HUES48 (cell line): ENCODE results near the gene NRG4.

ENCODE experiments used
- H3K27ac ChIP-seq: one replicate; pipeline ENCODE4 v1.7.0; 2013; ENCODE audit warnings: low read depth, low read length, inconsistent platforms
- H3K27me3 ChIP-seq: 2 replicates; pipeline ENCODE4 v1.6.1; 2013; ENCODE audit warnings: mild to moderate bottlenecking, low read length; ENCODE audit not compliant: control insufficient read depth, insufficient read depth
- H3K36me3 ChIP-seq: 2 replicates; pipeline ENCODE4 v1.6.1; 2013; ENCODE audit warnings: low read length; ENCODE audit not compliant: control insufficient read depth, insufficient read depth
- H3K4me1 ChIP-seq: 2 replicates; pipeline ENCODE4 v1.6.1; 2013; ENCODE audit warnings: mild to moderate bottlenecking, low read length; ENCODE audit not compliant: control insufficient read depth, insufficient read depth
- H3K4me3 ChIP-seq: 2 replicates; pipeline ENCODE4 v1.5.1; 2013; ENCODE audit warnings: mild to moderate bottlenecking, low read depth, low read length
- H3K9ac ChIP-seq: 2 replicates; pipeline ENCODE4 v1.6.1; 2013; ENCODE audit warnings: mild to moderate bottlenecking, low read depth, low read length, moderate library complexity
- H3K9me3 ChIP-seq: 2 replicates; pipeline ENCODE4 v1.6.1; 2013; ENCODE audit warnings: low read length; ENCODE audit not compliant: control insufficient read depth, insufficient read depth

The NRG4 gene

DNA sequence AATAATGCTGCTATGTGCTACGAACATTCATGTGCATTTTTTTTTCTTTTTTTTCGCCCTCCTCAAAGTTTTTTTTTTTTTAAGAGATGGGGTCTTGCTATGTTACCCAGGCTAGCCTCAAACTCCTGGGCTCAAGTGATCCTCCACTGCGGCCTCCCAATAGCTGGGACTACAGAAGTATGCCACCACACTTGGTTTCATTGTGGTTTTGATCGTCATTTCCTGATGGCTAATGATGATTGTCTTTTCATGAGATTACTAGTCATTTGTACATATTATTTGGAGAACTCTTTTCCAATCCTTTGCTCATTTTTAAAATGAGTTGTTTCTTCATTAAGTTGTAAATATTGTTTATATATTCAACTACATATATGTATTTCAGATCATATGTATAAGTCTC, 59.7 kb downstream of the NRG4 start:
- no peak overlapping the region for H3K9ac ChIP-seq
- no peaks in the 10 kb centered on the region for H3K27me3 ChIP-seq
- H3K36me3 ChIP-seq, result no peaks in the 10 kb centered on the region
- H3K4me1 ChIP-seq, result no peaks in the 10 kb centered on the region
- H3K27ac ChIP-seq, result no peak overlapping the region
- no peaks in the 10 kb centered on the region for H3K9me3 ChIP-seq
- no peak overlapping the region for H3K4me3 ChIP-seq

DNA sequence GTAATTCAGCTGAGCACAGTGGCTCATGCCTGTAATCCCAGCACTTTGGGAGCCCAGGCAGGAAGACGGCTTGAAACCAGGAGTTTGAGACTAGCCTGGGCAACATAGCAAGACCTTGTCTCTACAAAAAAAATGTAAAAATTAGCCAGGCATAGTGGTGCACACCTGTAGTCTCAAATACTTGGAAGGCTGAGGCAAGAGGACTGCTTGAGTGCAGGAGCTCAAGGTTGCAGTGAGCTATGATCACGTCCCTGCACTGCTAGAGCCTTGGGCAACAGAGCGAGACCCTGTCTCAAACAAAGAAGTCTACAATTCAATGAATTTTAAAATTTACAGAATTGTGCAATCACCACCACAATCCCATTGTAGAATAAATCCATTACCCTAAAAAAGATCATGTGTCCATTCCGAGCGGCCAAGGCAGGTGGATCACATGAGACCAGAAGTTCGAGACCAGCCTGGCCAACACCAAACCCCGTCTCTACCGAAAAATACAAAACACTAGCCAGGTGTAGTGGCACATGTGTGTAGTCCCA, 63.4 kb downstream of the NRG4 start:
- H3K36me3 ChIP-seq, result no peaks in the 10 kb centered on the region
- no peak overlapping the region for H3K4me3 ChIP-seq
- no peak overlapping the region for H3K27ac ChIP-seq
- no peak overlapping the region for H3K9ac ChIP-seq
- no peaks in the 10 kb centered on the region for H3K9me3 ChIP-seq
- no peaks in the 10 kb centered on the region for H3K27me3 ChIP-seq
- H3K4me1 ChIP-seq, result no peaks in the 10 kb centered on the region

DNA sequence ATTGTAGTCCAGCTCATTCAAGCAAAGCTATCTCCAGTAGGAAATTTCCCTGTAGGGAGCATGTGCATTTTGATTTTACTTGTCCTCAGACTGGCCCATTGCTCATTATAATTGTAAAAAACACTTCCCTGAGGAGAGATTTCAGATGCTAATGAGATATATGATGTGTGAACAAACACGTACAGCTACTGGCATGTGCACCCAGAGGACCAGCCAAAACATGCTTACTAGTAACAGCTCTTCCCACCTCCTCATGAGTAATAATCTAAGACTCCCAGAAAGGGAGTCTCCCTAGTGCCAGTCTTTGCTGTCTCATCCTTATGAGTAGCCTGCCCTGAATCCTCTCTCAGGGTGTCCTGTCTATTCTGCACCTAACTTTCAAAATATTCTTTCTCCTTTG, 65.1 kb downstream of the NRG4 start:
- Histone ChIP-seq H3K9ac (no peak overlapping the region), H3K27me3 (no peaks in the 10 kb centered on the region), H3K36me3 (no peaks in the 10 kb centered on the region), H3K4me3 (no peak overlapping the region), H3K9me3 (no peaks in the 10 kb centered on the region), H3K4me1 (no peaks in the 10 kb centered on the region), H3K27ac (no peak overlapping the region)

DNA sequence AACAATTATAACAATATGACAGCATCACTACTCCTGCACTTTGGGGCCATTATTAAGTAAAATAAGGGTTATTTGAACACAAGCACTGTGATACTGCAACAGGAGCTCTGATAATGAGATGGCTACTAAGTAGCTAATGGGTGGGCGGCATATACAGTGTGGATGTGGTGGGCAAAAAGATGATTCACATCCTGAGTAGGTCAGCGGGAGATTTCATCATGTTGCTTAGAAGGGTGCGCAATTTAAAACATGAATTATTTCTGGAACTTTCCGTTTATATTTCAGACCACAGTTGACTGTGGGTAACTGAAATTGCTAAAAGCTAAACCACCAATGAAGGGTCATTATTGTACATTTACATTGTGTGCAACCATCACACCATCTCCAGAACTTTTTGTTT, 66.3 kb downstream of the NRG4 start:
- Histone ChIP-seq H3K27me3 (no peaks in the 10 kb centered on the region), H3K9ac (no peak overlapping the region), H3K9me3 (no peaks in the 10 kb centered on the region), H3K4me1 (no peaks in the 10 kb centered on the region), H3K4me3 (no peak overlapping the region), H3K27ac (no peak overlapping the region), H3K36me3 (no peaks in the 10 kb centered on the region)

DNA sequence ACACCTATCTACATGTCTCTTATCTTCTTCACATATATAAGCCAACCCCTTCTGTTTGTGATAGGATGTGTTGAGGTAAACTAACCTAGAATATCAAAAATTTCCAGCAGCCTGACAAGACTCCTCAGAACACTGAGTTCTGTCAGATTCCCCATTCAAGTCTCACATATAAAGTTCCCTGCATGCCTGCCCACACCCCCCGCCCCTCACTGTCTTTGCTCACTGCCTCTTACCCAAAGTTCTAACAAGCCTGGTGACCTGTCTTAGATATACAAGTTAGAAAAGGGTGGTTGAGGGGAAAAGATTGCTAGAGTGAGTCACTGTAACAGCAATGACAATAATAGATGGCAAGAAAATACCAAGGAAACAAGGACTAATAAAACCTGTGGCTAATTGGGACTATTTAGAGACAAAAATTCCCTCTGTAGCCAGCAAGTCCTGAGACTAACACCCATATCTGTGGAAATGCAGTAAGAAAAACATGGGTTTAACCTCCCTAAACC, 68.5 kb downstream of the NRG4 start:
- H3K27ac ChIP-seq, result no peak overlapping the region

DNA sequence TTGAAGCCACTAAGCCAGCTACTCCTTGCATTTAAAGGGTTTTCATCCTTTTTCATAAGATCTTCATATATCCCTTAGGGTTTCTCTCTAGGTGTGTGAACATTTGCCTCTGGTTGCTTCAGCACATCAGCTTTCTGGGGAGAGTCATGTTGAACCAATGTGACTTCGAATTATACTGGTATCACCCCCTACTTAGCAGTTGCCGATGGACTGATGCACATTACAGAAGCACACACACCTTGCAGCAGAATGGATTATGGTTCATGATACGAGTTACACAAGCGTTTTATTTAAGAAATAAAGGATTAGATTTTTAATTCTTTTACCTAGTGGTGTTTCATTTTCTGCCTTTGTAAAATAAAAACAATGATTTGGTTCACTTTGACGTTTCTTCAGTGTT, 69.0 kb downstream of the NRG4 start:
- peaks cover 8% of the 10 kb centered on the region; the same call in 1 of the 2 replicates for H3K9me3 ChIP-seq
- no peak overlapping the region for H3K9ac ChIP-seq
- H3K36me3 ChIP-seq, result peaks cover 1% of the 10 kb centered on the region; the same call in 1 of the 2 replicates
- H3K27ac ChIP-seq, result no peak overlapping the region
- H3K27me3 ChIP-seq, result no peaks in the 10 kb centered on the region
- no peaks in the 10 kb centered on the region for H3K4me1 ChIP-seq
- H3K4me3 ChIP-seq, result no peak overlapping the region

More for the DNA sequence above, 68.5 kb downstream of the NRG4 start:
- no peaks in the 10 kb centered on the region for H3K27me3 ChIP-seq
- H3K9me3 ChIP-seq, result peaks cover 6% of the 10 kb centered on the region; the same call in 1 of the 2 replicates
- no peaks in the 10 kb centered on the region for H3K36me3 ChIP-seq
- H3K4me3 ChIP-seq, result no peak overlapping the region
- no peak overlapping the region for H3K9ac ChIP-seq
- H3K4me1 ChIP-seq, result no peaks in the 10 kb centered on the region

DNA sequence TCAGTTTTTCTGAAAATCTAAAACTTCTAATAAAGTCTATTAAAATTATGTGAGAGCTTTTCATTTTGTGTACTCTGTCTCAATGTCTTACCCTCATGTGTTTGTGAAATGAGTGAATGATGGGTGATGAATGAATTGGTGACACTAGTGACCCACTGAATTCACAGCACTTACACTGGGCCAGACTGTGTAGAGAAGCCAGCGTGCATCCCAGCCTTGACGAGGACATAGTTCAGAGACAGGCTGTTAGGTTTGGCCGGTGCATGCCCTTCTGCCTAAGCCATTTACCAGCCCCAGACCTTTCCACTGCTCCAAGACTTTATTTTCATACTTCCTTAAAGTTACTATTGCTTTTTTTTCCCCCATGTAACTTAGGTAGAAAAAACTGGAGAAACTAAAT, 69.8 kb downstream of the NRG4 start:
- H3K4me3 ChIP-seq, result no peak overlapping the region
- no peak overlapping the region for H3K27ac ChIP-seq
- H3K36me3 ChIP-seq, result peaks cover 9% of the 10 kb centered on the region
- no peak overlapping the region for H3K9ac ChIP-seq
- no peaks in the 10 kb centered on the region for H3K27me3 ChIP-seq
- no peaks in the 10 kb centered on the region for H3K4me1 ChIP-seq
- H3K9me3 ChIP-seq, result peaks cover 14% of the 10 kb centered on the region

DNA sequence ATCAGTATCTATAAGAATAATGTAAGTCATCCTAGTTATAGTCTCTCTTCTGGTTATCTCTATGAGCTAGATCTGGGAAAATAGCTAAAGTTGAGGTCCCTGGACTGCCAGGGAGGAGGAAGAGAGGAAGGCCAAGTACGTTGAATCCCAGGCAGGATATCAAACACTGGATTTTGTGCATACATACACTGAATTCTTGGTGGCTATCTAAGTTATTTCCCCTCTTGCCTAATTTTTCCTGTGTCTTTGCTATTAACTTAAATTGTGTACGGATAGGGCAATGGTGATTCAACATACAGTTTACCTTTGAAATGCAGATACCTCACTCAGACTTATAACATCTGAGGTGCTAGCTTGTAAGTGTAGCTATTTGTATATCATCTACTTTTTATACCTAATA, 81.4 kb downstream of the NRG4 start:
- no peak overlapping the region for H3K4me3 ChIP-seq

DNA sequence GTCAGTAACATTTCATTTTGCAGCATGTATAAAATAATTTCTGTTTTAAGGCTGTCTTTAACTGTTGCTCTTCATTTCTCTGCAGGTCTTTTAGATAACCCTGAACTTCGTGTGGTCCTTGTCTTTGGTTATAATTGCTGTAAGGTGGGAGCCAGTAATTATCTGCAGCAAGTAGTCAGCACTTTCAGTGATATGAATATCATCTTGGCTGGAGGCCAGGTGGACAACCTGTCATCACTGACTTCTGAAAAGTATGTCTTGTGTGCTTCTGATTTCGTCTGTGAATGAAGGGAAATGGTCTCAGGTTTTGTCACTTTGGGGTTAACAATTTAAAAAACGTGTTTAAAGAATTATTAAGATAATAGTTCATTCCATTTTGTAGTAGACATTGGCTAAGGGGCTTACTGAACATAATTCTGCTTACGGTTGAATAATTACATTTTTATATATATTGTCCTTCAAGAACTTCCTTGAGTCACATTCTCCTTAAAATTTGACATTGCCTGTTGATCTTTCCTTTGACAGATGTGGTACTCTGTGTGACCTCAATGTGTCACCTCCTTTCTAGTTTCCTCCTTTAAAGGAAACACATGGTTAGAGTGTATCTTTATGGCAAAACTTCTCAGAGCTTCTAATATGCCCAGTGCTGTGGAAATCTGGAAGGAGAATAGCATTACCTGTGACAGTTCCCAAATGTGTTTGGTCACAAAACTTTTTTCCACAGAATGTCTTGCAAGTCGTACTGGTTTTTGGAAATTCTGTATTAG, 82.2 kb downstream of the NRG4 start:
- Histone ChIP-seq H3K27ac (no peak overlapping the region), H3K36me3 (peaks cover 61% of the 10 kb centered on the region)

More for the DNA sequence above, 81.4 kb downstream of the NRG4 start:
- Histone ChIP-seq H3K27ac (no peak overlapping the region), H3K4me1 (peaks cover 15% of the 10 kb centered on the region), H3K9ac (no peak overlapping the region), H3K27me3 (no peaks in the 10 kb centered on the region), H3K9me3 (0 out of 2 replicates have a peak, but pooled peaks cover 3% of the 10 kb centered on the region), H3K36me3 (peaks cover 67% of the 10 kb centered on the region)

DNA sequence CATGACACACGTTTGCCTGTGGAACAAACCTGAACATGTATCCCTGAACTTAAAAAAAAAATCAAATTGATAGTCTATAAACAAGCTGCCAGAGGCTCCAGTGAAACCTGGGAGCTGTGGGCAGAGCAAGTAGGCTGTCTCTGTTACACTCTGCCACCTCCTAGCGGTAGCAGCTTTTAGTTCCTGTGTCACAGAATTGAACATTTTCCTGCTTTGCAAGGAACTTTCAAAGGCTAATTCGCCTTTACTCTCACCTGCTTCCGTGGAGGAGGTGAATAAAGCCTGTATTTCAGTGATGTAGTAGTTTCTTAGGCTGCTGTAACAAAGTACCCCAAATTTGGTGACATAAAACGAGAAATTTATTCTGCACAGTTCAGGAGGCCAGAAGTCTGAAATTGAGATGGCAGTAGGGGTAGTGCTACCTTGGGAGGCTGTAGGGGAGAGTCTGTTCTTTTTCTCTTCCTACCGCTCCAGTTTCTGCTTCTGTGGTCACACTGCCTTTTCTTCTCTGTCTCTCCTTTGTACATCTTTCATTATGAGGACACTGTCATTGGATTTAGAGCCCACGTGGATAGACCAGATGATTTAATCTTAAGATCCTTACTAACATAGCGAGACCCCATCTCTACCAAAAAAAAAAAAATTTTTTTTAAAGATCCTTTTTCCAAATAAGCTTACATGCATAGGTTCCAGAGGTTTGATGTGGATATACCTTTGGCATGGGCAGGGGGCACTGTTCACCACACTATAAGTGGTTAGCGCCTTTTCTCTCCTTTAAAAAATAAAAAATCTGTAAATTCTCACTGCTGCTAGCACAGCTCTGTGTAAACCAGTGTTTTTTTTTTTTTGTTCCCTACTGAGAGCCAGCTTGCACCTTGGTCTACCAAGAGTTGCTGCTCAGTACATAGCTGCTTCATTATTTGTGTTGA, 83.3 kb downstream of the NRG4 start:
- H3K4me1 ChIP-seq, result peaks cover 15% of the 10 kb centered on the region
- H3K27me3 ChIP-seq, result no peaks in the 10 kb centered on the region
- peaks cover 52% of the 10 kb centered on the region for H3K36me3 ChIP-seq
- no peak overlapping the region for H3K4me3 ChIP-seq
- H3K27ac ChIP-seq, result no peak overlapping the region
- no peaks in the 10 kb centered on the region for H3K9me3 ChIP-seq
- H3K9ac ChIP-seq, result no peak overlapping the region

More for the DNA sequence above, 82.2 kb downstream of the NRG4 start:
- H3K27me3 ChIP-seq, result no peaks in the 10 kb centered on the region
- peaks cover 15% of the 10 kb centered on the region for H3K4me1 ChIP-seq
- no peak overlapping the region for H3K9ac ChIP-seq
- no peaks in the 10 kb centered on the region for H3K9me3 ChIP-seq
- H3K4me3 ChIP-seq, result no peak overlapping the region
